SK-N-SH (cell line): ENCODE measurements around the gene FOS. TPM values are rescaled to one million over a fixed set of nuclear protein-coding genes. Genes with fewer than 3 reads are reported as not detected.

ENCODE experiments used
- CTCF ChIA-PET: fragments of 300-600, 350-600 bp; formaldehyde crosslinking; extraction: SDS; loops from one replicate; lab custom pipeline; 2021; lab: Yijun Ruan, JAX
- POLR2A ChIA-PET: fragments of 350-600 bp; sonication (Branson Sonifier 250); formaldehyde crosslinking; extraction: SDS; loops from one replicate; lab custom pipeline; 2020; ENCODE audit warnings: antibody characterized with exemption, inconsistent platforms; lab: Yijun Ruan, JAX
- DNase-seq: peaks from one replicate; pipeline ENCODE4 v3.0.0; 2012
- H2AFZ ChIP-seq: fragments of 200-600 bp; sonication (generic); 2 replicates; pipeline ENCODE4 v1.8.1; 2016; ENCODE audit warnings: antibody characterized with exemption, mild to moderate bottlenecking, low read depth
- H3F3A ChIP-seq: fragments of 200-600 bp; sonication (generic); replicated peaks from 2 replicates; pipeline ENCODE3; 2016; ENCODE audit warnings: antibody characterized with exemption, mild to moderate bottlenecking; ENCODE audit not compliant: insufficient read depth
- H3K27ac ChIP-seq, 2 experiments: fragments of 200-500 bp in 1 of 2; fragments of 200-600 bp in 1 of 2; sonication (Bioruptor generic) in 1 of 2; sonication (generic), shearing (Covaris generic) in 1 of 2; 2 replicates each; pipeline versions ENCODE4 v1.5.1 to v1.6.1; 2014 to 2016; ENCODE audit warnings: low read depth in 2 of 2, inconsistent platforms in 1 of 2, low read length in 1 of 2, mild to moderate bottlenecking in 1 of 2, mixed read lengths in 1 of 2
- H3K27me3 ChIP-seq: fragments of 200-600 bp; sonication (generic), shearing (Covaris generic); 2 replicates; pipeline ENCODE4 v1.6.1; 2016; ENCODE audit warnings: mixed run types; ENCODE audit not compliant: insufficient read depth
- H3K36me3 ChIP-seq, 2 experiments: fragments of 200-500 bp in 1 of 2; fragments of 200-600 bp in 1 of 2; sonication (Bioruptor generic) in 1 of 2; sonication (generic) in 1 of 2; replicated peaks in 1 of 2; 2 replicates each; pipeline versions ENCODE3 to v1.5.1; 2014 to 2016; ENCODE audit warnings: low read length in 1 of 2, mild to moderate bottlenecking in 1 of 2; ENCODE audit not compliant: insufficient read depth in 2 of 2, control insufficient read depth in 1 of 2
- H3K4me1 ChIP-seq, 2 experiments: fragments of 200-500 bp in 1 of 2; fragments of 200-600 bp in 1 of 2; sonication (Bioruptor generic) in 1 of 2; sonication (generic), shearing (Covaris generic) in 1 of 2; 2 replicates each; pipeline versions ENCODE4 v1.5.1 to v1.6.1; 2014 to 2016; ENCODE audit warnings: low read depth in 1 of 2, low read length in 1 of 2, mixed run types in 1 of 2; ENCODE audit not compliant: insufficient read depth in 2 of 2, control insufficient read depth in 1 of 2
- H3K4me2 ChIP-seq: fragments of 200-600 bp; sonication (generic), shearing (Covaris generic); 2 replicates; pipeline ENCODE4 v1.6.1; 2017; ENCODE audit warnings: mixed run types
- H3K4me3 ChIP-seq, 2 experiments: fragments of 200-500 bp in 1 of 2; fragments of 200-600 bp in 1 of 2; sonication (Bioruptor generic) in 1 of 2; sonication (generic), shearing (Covaris generic) in 1 of 2; 2 replicates each; pipeline versions ENCODE4 v1.5.1 to v1.8.1; 2014 to 2016; ENCODE audit warnings: low read depth in 2 of 2, inconsistent platforms in 1 of 2, low read length in 1 of 2, mild to moderate bottlenecking in 1 of 2, mixed read lengths in 1 of 2, moderate library complexity in 1 of 2
- H3K79me2 ChIP-seq: fragments of 200-600 bp; sonication (generic); 2 replicates; pipeline ENCODE4 v1.8.1; 2017; ENCODE audit warnings: mild to moderate bottlenecking; ENCODE audit not compliant: insufficient read depth
- H3K9ac ChIP-seq: fragments of 200-600 bp; sonication (generic); 2 replicates; pipeline ENCODE4 v1.6.1; 2017; ENCODE audit warnings: mixed run types
- H3K9me2 ChIP-seq: fragments of 200-600 bp; sonication (generic); 2 replicates; pipeline ENCODE4 v1.6.1; 2017; ENCODE audit warnings: mixed run types
- H3K9me3 ChIP-seq: fragments of 200-600 bp; sonication (generic); 2 replicates; pipeline ENCODE4 v1.6.1; 2017; ENCODE audit warnings: mixed run types, mild to moderate bottlenecking, moderate library complexity
- H4K20me1 ChIP-seq: fragments of 200-600 bp; sonication (generic); 2 replicates; pipeline ENCODE4 v1.6.1; 2017; ENCODE audit warnings: mild to moderate bottlenecking, mixed run types; ENCODE audit not compliant: insufficient read depth
- CHD2 ChIP-seq: fragments of 150-350 bp; IDR thresholded peaks from 2 replicates; pipeline ENCODE4 v1.6.1; 2018; ENCODE audit warnings: low read length; ENCODE audit not compliant: partially characterized antibody
- FOSL2 ChIP-seq: IDR thresholded peaks from 2 replicates; pipeline ENCODE4 v1.4.0; 2012; ENCODE audit warnings: low read depth, mild to moderate bottlenecking, moderate library complexity, borderline replicate concordance
- FOXJ3 ChIP-seq: sonication (generic); formaldehyde crosslinking; IDR thresholded peaks from 2 replicates; pipeline ENCODE4 v1.5.1; 2020; ENCODE audit warnings: mild to moderate bottlenecking, missing genetic modification reagents
- GABPA ChIP-seq: IDR thresholded peaks from 2 replicates; pipeline ENCODE4 v1.4.0; 2012; ENCODE audit warnings: low read depth, mild to moderate bottlenecking
- MEF2A ChIP-seq: IDR thresholded peaks from 2 replicates; pipeline ENCODE4 v1.4.0; 2012; ENCODE audit warnings: low read depth, borderline replicate concordance
- NRF1 ChIP-seq: IDR thresholded peaks from 2 replicates; pipeline ENCODE4 v1.6.1; 2012; ENCODE audit warnings: low read depth, mild to moderate bottlenecking, low read length
- POLR2AphosphoS5 ChIP-seq: IDR thresholded peaks from 2 replicates; pipeline ENCODE4 v1.6.1; 2012; ENCODE audit warnings: low read depth, low read length
- RFX5 ChIP-seq: IDR thresholded peaks from 2 replicates; pipeline ENCODE4 v1.6.1; 2012; ENCODE audit warnings: mild to moderate bottlenecking, improper control_type of control experiment, low read length
- RXRA ChIP-seq: IDR thresholded peaks from 2 replicates; pipeline ENCODE4 v1.4.0; 2012; ENCODE audit warnings: low read depth, mild to moderate bottlenecking, borderline replicate concordance
- SIN3A ChIP-seq: IDR thresholded peaks from 2 replicates; pipeline ENCODE4 v1.6.1; 2012; ENCODE audit warnings: low read depth, mild to moderate bottlenecking, low read length, moderate library complexity, borderline replicate concordance
- SMC3 ChIP-seq: IDR thresholded peaks from 2 replicates; pipeline ENCODE4 v1.6.1; 2012; ENCODE audit warnings: low read depth, low read length, improper control_type of control experiment
- TAF1 ChIP-seq: IDR thresholded peaks from 2 replicates; pipeline ENCODE4 v1.6.1; 2012; ENCODE audit warnings: low read depth, mild to moderate bottlenecking, low read length, moderate library complexity, borderline replicate concordance
- TCF12 ChIP-seq: IDR thresholded peaks from 2 replicates; pipeline ENCODE4 v1.4.0; 2012
- TEAD4 ChIP-seq: IDR thresholded peaks from 2 replicates; pipeline ENCODE4 v1.4.0; 2012; ENCODE audit warnings: mild to moderate bottlenecking, borderline replicate concordance; ENCODE audit not compliant: insufficient read depth
- WGBS: methylation state at CpG from one replicate; pipeline ENCODE4 v1.1.6; 2017; ENCODE audit warnings: low lambda C conversion rate; 5-methylcytosine and 5-hydroxymethylcytosine counted together
- polyA plus RNA-seq, 3 experiments: library from polyadenylated mRNA; depleted of rRNA; stranded (reverse); fragments of >200 nt; gene quantifications; 2 replicates each; pipeline ENCODE4 v1.2.3, GENCODE V29; 2012
- TF ChIP-seq, protein P1 (sequence below): IDR thresholded peaks from 2 replicates; pipeline ENCODE4; 2012
- TF ChIP-seq, protein P2 (sequence below): IDR thresholded peaks from 2 replicates; pipeline ENCODE4 v1.4.0; 2012; ENCODE audit warnings: low read depth, borderline replicate concordance
- TF ChIP-seq, protein P3 (sequence below): fragments of 150-350 bp; IDR thresholded peaks from 2 replicates; pipeline ENCODE4 v1.6.1; 2017; ENCODE audit warnings: antibody characterized with exemption, low read length, low read depth, borderline replicate concordance
- TF ChIP-seq, protein P4 (sequence below): fragments of 150-350 bp; IDR thresholded peaks from 2 replicates; pipeline ENCODE4 v1.6.1; 2016; ENCODE audit warnings: mild to moderate bottlenecking, low read depth, low read length
- TF ChIP-seq, protein P5 (sequence below): IDR thresholded peaks from 2 replicates; pipeline ENCODE4 v1.4.0; 2012; ENCODE audit warnings: low read depth

Gene FOS
- polyA plus RNA-seq, 1 of the 3 experiments (the other 2 are of a cell fraction): 309 TPM

DNA sequence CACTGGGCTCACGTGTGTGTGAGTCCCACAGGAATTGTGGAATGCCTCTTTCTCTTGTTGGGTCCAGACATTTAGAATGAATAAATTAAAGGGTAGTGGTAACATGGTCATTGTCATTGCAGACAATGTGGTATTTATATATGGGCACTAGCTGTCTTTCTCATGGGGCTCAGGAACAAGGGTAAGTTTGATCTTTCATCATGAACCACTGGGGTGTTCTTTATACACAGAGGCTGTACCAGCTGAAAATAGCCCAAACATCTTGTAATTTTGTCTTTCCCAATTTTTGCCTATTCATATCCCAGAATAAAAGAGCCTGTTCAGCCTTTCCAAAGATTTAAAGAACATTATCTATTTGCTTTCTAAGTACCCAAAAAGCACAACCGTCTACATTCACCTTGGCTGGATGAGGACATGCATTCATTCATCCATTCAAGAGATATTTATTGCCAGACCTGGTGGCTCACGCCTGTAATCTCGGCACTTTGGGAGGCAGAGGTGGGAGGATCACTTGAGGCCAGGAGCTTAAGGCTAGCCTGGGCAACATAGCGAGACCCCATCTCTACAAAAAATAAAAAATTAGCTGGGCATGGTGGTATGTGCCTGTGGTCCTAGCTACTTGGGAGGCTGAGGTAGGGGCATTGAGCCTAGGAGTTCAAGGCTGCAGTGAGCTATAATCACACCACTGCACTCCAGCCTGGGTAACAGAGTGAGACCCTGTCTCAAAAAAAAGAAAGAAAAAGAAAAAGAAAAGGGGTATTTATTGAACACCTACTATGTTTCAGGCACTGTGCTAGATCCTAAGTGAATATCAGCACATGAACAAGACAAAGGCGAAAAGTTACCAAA, 4.4 kb upstream of the FOS start (continued):
- no peak for TF ChIP-seq MEF2A

DNA sequence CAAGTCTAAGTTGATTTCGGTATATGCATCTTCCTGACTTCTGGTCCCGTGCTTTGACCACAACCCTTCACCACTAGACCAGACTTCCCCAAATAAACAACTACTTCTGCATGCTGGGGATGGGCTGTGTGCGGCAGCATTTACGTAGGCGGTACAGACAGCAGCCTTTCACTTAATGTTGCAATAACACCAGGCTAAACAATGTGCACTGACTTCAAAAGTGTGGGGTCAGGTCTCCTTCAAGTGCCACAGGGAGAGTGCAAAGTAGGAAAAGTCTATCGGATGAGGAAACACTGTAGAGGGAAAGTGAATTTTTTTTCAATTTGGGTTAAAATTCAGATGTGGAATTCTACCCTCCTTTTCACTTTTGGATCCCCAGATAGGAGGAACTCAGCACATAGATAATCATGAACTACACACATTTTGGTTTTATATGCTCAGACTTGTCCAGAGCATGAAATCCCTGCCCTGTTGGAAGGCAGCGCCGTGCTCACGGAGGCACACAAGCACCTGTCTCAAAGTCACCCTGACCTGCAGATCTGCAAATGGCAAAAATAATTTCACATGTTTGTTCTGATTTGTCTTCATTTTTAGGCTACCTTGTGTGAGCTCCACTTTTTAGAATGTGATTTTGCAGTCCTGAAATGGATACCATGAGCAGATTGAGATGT, 3.6 kb upstream of the FOS start:
- H2AFZ ChIP-seq: no peak overlapping the region
- no peaks in the 10 kb centered on the region for H3K9me2 ChIP-seq
- H4K20me1 ChIP-seq: peaks cover 12% of the 10 kb centered on the region
- H3F3A ChIP-seq: peaks cover 12% of the 10 kb centered on the region
- 81% methylated on average over 9 of the region's 9 CpGs for WGBS
- no peak overlapping the region for H3K4me2 ChIP-seq
- no peak overlapping the region for H3K9ac ChIP-seq
- ChIA-PET POLR2A (no interaction called here), CTCF (no interaction called here)
- no peak for DNase-seq
- H3K36me3 ChIP-seq: peaks cover 0 to 2% of the 10 kb centered on the region in 2 experiments
- no peaks in the 10 kb centered on the region for H3K9me3 ChIP-seq
- H3K27me3 ChIP-seq: no peaks in the 10 kb centered on the region
- no peaks in the 10 kb centered on the region for H3K79me2 ChIP-seq
- H3K4me3 ChIP-seq: no peak overlapping the region
- H3K27ac ChIP-seq: no peak overlapping the region
- no peak for TF ChIP-seq SIN3A
- TF ChIP-seq MEF2A: no peak
- no peak for TF ChIP-seq NRF1
- no peak for TF ChIP-seq POLR2AphosphoS5
- no peak for TF ChIP-seq FOSL2
- no peak for TF ChIP-seq GABPA
- TF ChIP-seq, protein P1, sequence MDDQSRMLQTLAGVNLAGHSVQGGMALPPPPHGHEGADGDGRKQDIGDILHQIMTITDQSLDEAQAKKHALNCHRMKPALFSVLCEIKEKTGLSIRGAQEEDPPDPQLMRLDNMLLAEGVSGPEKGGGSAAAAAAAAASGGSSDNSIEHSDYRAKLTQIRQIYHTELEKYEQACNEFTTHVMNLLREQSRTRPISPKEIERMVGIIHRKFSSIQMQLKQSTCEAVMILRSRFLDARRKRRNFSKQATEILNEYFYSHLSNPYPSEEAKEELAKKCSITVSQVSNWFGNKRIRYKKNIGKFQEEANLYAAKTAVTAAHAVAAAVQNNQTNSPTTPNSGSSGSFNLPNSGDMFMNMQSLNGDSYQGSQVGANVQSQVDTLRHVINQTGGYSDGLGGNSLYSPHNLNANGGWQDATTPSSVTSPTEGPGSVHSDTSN: no peak
- no peak for TF ChIP-seq TCF12
- no peak for TF ChIP-seq TEAD4
- no peak for TF ChIP-seq TAF1
- TF ChIP-seq CHD2: no peak
- TF ChIP-seq, protein P2, sequence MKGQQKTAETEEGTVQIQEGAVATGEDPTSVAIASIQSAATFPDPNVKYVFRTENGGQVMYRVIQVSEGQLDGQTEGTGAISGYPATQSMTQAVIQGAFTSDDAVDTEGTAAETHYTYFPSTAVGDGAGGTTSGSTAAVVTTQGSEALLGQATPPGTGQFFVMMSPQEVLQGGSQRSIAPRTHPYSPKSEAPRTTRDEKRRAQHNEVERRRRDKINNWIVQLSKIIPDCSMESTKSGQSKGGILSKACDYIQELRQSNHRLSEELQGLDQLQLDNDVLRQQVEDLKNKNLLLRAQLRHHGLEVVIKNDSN: no peak
- TF ChIP-seq, protein P3, sequence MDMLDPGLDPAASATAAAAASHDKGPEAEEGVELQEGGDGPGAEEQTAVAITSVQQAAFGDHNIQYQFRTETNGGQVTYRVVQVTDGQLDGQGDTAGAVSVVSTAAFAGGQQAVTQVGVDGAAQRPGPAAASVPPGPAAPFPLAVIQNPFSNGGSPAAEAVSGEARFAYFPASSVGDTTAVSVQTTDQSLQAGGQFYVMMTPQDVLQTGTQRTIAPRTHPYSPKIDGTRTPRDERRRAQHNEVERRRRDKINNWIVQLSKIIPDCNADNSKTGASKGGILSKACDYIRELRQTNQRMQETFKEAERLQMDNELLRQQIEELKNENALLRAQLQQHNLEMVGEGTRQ: no peak
- TF ChIP-seq, protein P4, sequence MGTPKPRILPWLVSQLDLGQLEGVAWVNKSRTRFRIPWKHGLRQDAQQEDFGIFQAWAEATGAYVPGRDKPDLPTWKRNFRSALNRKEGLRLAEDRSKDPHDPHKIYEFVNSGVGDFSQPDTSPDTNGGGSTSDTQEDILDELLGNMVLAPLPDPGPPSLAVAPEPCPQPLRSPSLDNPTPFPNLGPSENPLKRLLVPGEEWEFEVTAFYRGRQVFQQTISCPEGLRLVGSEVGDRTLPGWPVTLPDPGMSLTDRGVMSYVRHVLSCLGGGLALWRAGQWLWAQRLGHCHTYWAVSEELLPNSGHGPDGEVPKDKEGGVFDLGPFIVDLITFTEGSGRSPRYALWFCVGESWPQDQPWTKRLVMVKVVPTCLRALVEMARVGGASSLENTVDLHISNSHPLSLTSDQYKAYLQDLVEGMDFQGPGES: no peak
- no peak for TF ChIP-seq RXRA
- TF ChIP-seq RFX5: no peak
- no peak for TF ChIP-seq FOXJ3
- TF ChIP-seq, protein P5, sequence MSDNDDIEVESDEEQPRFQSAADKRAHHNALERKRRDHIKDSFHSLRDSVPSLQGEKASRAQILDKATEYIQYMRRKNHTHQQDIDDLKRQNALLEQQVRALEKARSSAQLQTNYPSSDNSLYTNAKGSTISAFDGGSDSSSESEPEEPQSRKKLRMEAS: no peak
- TF ChIP-seq SMC3: no peak
- H3K4me1 ChIP-seq: peaks cover 4 to 16% of the 10 kb centered on the region in 2 experiments; a peak in 3 of 4 replicates
